Measurements from ENCODE around the gene RACGAP1. TPM values are rescaled to one million over a fixed set of nuclear protein-coding genes. Genes with fewer than 3 reads are reported as not detected.

The RACGAP1 gene
- total RNA-seq, 1 experiment from 2014 or later = 95.3 TPM

DNA sequence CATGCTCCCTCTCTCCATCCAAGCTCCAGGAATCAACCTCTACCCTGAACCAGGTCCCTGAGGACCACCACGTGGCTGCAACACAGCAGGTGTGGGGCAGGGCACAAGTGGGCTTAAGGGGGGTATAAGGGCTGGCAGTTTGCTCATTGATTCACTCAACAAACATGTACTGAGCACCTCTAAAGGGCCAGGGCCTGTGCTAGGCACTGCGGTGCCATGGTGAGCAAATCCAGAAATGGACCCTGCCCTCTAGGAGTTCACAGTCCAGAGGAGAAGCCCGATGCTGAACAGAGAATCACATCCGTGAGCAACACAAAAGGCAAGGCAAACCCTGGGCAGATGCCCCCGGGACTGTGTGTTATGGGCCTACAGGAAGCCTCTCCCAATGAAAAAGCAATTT is 81.2 kb downstream of the RACGAP1 start:
- Histone ChIP-seq H3K36me3 (ENCODE audit: low read depth, low read length) (no peaks in the 10 kb centered on the region), H3K9me3 (ENCODE audit: low read length) (no peaks in the 10 kb centered on the region), H3K79me2 (ENCODE audit: low read length) (no peaks in the 10 kb centered on the region), H3F3A (ENCODE audit: low read length, unreplicated experiment) (no peaks in the 10 kb centered on the region), H3K4me3 (ENCODE audit: low read length) (no peak overlapping the region), H2AFZ (ENCODE audit: low read length) (no peak overlapping the region), H3K4me1 (ENCODE audit: insufficient read depth, low read length) (peaks cover 19% of the 10 kb centered on the region), H3K9me2 (replicated peaks; ENCODE audit: low read length) (no peaks in the 10 kb centered on the region), H3K4me2 (ENCODE audit: low read length) (no peak overlapping the region), H3K9ac (ENCODE audit: low read length) (no peak overlapping the region), H3K27ac (ENCODE audit: low read length) (no peak overlapping the region), H3K27me3 (ENCODE audit: low read length) (no peaks in the 10 kb centered on the region), H4K20me1 (ENCODE audit: low read length) (no peaks in the 10 kb centered on the region)
- BruUV-seq (replicated peaks) = no TSS peak
- DNase-seq (no peak), ATAC-seq (no peak)
- TF ChIP-seq, protein P1, sequence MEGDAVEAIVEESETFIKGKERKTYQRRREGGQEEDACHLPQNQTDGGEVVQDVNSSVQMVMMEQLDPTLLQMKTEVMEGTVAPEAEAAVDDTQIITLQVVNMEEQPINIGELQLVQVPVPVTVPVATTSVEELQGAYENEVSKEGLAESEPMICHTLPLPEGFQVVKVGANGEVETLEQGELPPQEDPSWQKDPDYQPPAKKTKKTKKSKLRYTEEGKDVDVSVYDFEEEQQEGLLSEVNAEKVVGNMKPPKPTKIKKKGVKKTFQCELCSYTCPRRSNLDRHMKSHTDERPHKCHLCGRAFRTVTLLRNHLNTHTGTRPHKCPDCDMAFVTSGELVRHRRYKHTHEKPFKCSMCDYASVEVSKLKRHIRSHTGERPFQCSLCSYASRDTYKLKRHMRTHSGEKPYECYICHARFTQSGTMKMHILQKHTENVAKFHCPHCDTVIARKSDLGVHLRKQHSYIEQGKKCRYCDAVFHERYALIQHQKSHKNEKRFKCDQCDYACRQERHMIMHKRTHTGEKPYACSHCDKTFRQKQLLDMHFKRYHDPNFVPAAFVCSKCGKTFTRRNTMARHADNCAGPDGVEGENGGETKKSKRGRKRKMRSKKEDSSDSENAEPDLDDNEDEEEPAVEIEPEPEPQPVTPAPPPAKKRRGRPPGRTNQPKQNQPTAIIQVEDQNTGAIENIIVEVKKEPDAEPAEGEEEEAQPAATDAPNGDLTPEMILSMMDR (conservative IDR thresholded peaks at IDR 0.05; ENCODE audit: low read depth, low read length) = no peak
- TF ChIP-seq EZH2phosphoT487 (IDR thresholded peaks at IDR 0.05; ENCODE audit: borderline replicate concordance, low read length) (no peak), EZH2 (IDR thresholded peaks at IDR 0.05; ENCODE audit: low read length, unreplicated experiment) (no peak)
- intact Hi-C loops (cut with micrococcal nuclease) = no loop called here
- POLR2A ChIA-PET (ENCODE audit: unreplicated experiment) = no interaction called here
- CTCF ChIA-PET = no interaction called here

DNA sequence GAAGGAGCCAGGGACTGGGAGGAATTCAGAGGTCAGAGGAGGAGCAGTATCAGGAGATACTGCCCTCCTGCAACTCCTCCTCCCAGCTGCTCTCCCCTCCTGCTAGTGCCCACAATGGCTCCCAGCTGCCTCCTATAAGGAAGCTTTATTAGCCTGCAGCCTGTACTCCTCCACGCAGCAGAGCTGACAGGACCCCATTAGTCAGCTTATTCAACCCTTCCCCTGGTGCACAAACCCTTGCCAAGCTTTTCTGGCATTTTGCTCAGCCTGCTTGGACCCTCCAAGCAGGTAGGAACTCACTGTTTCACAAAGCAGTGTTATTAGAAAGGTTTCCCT is 81.7 kb downstream of the RACGAP1 start:
- no peaks in the 10 kb centered on the region for H3K27me3 ChIP-seq (ENCODE audit: low read length)
- intact Hi-C loops (cut with micrococcal nuclease) = no loop called here
- H2AFZ ChIP-seq (ENCODE audit: low read length) = no peak overlapping the region
- no peak overlapping the region for H3K4me2 ChIP-seq (ENCODE audit: low read length)
- no peaks in the 10 kb centered on the region for H3K36me3 ChIP-seq (ENCODE audit: low read depth, low read length)
- H3K9ac ChIP-seq (ENCODE audit: low read length) = no peak overlapping the region
- ChIA-PET CTCF (no interaction called here), POLR2A (ENCODE audit: unreplicated experiment) (no interaction called here)
- DNase-seq (no peak), ATAC-seq (no peak)
- no peaks in the 10 kb centered on the region for H3K9me2 ChIP-seq (replicated peaks; ENCODE audit: low read length)
- H3K4me1 ChIP-seq (ENCODE audit: insufficient read depth, low read length) = peaks cover 19% of the 10 kb centered on the region
- TF ChIP-seq EZH2 (IDR thresholded peaks at IDR 0.05; ENCODE audit: low read length, unreplicated experiment) (no peak), EZH2phosphoT487 (IDR thresholded peaks at IDR 0.05; ENCODE audit: borderline replicate concordance, low read length) (no peak)
- TF ChIP-seq, protein P1 (conservative IDR thresholded peaks at IDR 0.05; ENCODE audit: low read depth, low read length) = no peak
- H3K4me3 ChIP-seq (ENCODE audit: low read length) = no peak overlapping the region
- H3K27ac ChIP-seq (ENCODE audit: low read length) = no peak overlapping the region
- H3K9me3 ChIP-seq (ENCODE audit: low read length) = no peaks in the 10 kb centered on the region
- no peaks in the 10 kb centered on the region for H3K79me2 ChIP-seq (ENCODE audit: low read length)
- H4K20me1 ChIP-seq (ENCODE audit: low read length) = no peaks in the 10 kb centered on the region
- no peaks in the 10 kb centered on the region for H3F3A ChIP-seq (ENCODE audit: low read length, unreplicated experiment)
- no TSS peak for BruUV-seq (replicated peaks)

DNA sequence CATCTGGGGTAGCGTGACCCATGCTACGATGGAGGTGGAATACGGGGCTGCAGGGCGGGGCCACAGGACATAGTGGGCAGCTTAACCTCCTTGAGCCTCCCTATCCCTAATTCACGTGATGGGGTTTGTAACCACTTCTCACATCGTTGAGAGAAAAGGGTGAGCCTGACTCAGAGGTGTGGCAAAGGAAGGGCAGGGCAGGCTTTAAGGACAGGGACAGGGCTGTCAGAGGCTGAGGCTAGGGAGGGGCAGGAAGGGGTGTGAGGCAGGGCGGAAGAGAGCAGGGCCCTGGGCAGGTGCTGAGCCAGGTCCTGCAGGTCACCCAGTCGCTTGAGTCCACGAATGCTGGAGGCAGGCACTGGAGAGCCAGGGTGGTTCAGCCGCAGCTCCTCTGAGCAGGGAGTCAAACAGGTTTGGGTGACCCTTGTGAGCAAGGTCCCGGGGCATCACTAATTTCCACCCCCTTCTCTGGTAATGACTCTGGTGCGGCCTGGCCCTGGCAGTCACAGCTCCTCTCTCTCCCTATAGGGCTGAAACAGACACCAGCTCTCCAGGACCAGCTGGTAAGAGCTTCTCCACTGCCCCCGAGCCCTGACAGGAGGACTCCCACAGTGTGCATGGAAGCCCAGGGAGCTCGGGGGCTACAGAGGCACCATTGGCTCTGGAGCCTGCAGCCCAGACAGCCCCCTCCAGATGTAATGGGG is 82.2 kb downstream of the RACGAP1 start:
- no peaks in the 10 kb centered on the region for H3K9me3 ChIP-seq (ENCODE audit: low read length)
- H3K27me3 ChIP-seq (ENCODE audit: low read length) = no peaks in the 10 kb centered on the region
- DNase-seq (peak; percentile 48), ATAC-seq (peak; percentile 84)
- peak overlapping the region; percentile 33; the same call in 1 of the 2 replicates for H2AFZ ChIP-seq (ENCODE audit: low read length)
- TF ChIP-seq, protein P1 (conservative IDR thresholded peaks at IDR 0.05; ENCODE audit: low read depth, low read length) = no peak
- TF ChIP-seq EZH2 (IDR thresholded peaks at IDR 0.05; ENCODE audit: low read length, unreplicated experiment) = no peak
- H3K4me1 ChIP-seq (ENCODE audit: insufficient read depth, low read length) = peaks cover 19% of the 10 kb centered on the region
- no peaks in the 10 kb centered on the region for H3K79me2 ChIP-seq (ENCODE audit: low read length)
- POLR2A ChIA-PET (ENCODE audit: unreplicated experiment) = no interaction called here
- no peak overlapping the region for H3K27ac ChIP-seq (ENCODE audit: low read length)
- H3F3A ChIP-seq (ENCODE audit: low read length, unreplicated experiment) = no peaks in the 10 kb centered on the region
- H3K36me3 ChIP-seq (ENCODE audit: low read depth, low read length) = no peaks in the 10 kb centered on the region
- no TSS peak for BruUV-seq (replicated peaks)
- no peaks in the 10 kb centered on the region for H3K9me2 ChIP-seq (replicated peaks; ENCODE audit: low read length)
- no peak overlapping the region for H3K4me3 ChIP-seq (ENCODE audit: low read length)
- H3K4me2 ChIP-seq (ENCODE audit: low read length) = peak overlapping the region; percentile 6; the same call in 1 of the 2 replicates
- H3K9ac ChIP-seq (ENCODE audit: low read length) = no peak overlapping the region
- intact Hi-C loops (cut with micrococcal nuclease) = no loop called here
- H4K20me1 ChIP-seq (ENCODE audit: low read length) = no peaks in the 10 kb centered on the region
- CTCF ChIA-PET = no interaction called here

Data from PC-3 (cell line).